IPS-18a (cell line): ENCODE measurements around the gene IFNB1.

Source experiments
- H3K27ac ChIP-seq: one replicate; pipeline ENCODE4 v1.5.1; 2013; ENCODE audit warnings: low read length
- H3K27me3 ChIP-seq: one replicate; pipeline ENCODE4 v1.6.1; 2013; ENCODE audit warnings: mild to moderate bottlenecking, low read length; ENCODE audit not compliant: control insufficient read depth, insufficient read depth
- H3K36me3 ChIP-seq: one replicate; pipeline ENCODE4 v1.6.1; 2013; ENCODE audit warnings: low read depth, low read length; ENCODE audit not compliant: control insufficient read depth
- H3K4me1 ChIP-seq: one replicate; pipeline ENCODE4 v1.6.1; 2013; ENCODE audit warnings: low read depth, low read length; ENCODE audit not compliant: control insufficient read depth
- H3K4me3 ChIP-seq: one replicate; pipeline ENCODE4 v1.5.1; 2013; ENCODE audit warnings: low read length
- H3K9ac ChIP-seq: one replicate; pipeline ENCODE4 v1.6.1; 2013; ENCODE audit warnings: mild to moderate bottlenecking, low read length, moderate library complexity
- H3K9me3 ChIP-seq: one replicate; pipeline ENCODE4 v1.6.1; 2013; ENCODE audit warnings: low read depth, low read length; ENCODE audit not compliant: control insufficient read depth

The IFNB1 gene

GRCh38 chr9:21077781-21078180 is at the start of gene IFNB1:
IFNB1 (minus strand) TSS chr9:21077942; CDS start chr9:21077869, 73 bp downstream.
- Histone ChIP-seq H3K9ac (no peak within 1 kb of the TSS), H3K4me3 (no peak within 1 kb of the TSS), H3K27ac (no peak within 1 kb of the TSS), H3K9me3 (no peaks in the 10 kb centered on the region), H3K4me1 (peaks cover 6% of the 10 kb centered on the region), H3K27me3 (no peaks in the 10 kb centered on the region), H3K36me3 (no peaks in the 10 kb centered on the region)

GRCh38 chr9:21121595-21122251 is 44.0 kb upstream of the IFNB1 start:
- H3K9me3 ChIP-seq = no peaks in the 10 kb centered on the region
- no peaks in the 10 kb centered on the region for H3K27me3 ChIP-seq
- no peak overlapping the region for H3K9ac ChIP-seq
- H3K4me1 ChIP-seq = no peaks in the 10 kb centered on the region
- no peak overlapping the region for H3K4me3 ChIP-seq
- H3K27ac ChIP-seq = no peak overlapping the region
- H3K36me3 ChIP-seq = no peaks in the 10 kb centered on the region

GRCh38 chr9:21121079-21121478 is 43.3 kb upstream of the IFNB1 start:
- Histone ChIP-seq H3K27ac (no peak overlapping the region), H3K4me1 (no peaks in the 10 kb centered on the region), H3K9me3 (no peaks in the 10 kb centered on the region), H3K36me3 (no peaks in the 10 kb centered on the region), H3K4me3 (no peak overlapping the region), H3K27me3 (no peaks in the 10 kb centered on the region), H3K9ac (no peak overlapping the region)

GRCh38 chr9:21119093-21119770 is 41.5 kb upstream of the IFNB1 start:
- no peak overlapping the region for H3K4me3 ChIP-seq
- H3K27me3 ChIP-seq = no peaks in the 10 kb centered on the region
- H3K9ac ChIP-seq = no peak overlapping the region

GRCh38 chr9:21114311-21114710 is 36.6 kb upstream of the IFNB1 start:
- Histone ChIP-seq H3K9ac (no peak overlapping the region), H3K9me3 (no peaks in the 10 kb centered on the region), H3K4me1 (no peaks in the 10 kb centered on the region), H3K36me3 (no peaks in the 10 kb centered on the region), H3K4me3 (no peak overlapping the region), H3K27ac (no peak overlapping the region), H3K27me3 (no peaks in the 10 kb centered on the region)

More at GRCh38 chr9:21119093-21119770, 41.5 kb upstream of the IFNB1 start:
- Histone ChIP-seq H3K27ac (no peak overlapping the region), H3K36me3 (no peaks in the 10 kb centered on the region), H3K9me3 (no peaks in the 10 kb centered on the region), H3K4me1 (no peaks in the 10 kb centered on the region)

- Histone ChIP-seq H3K36me3 (no peaks in the 10 kb centered on the region), H3K9ac (no peak overlapping the region), H3K27me3 (no peaks in the 10 kb centered on the region), H3K4me1 (no peaks in the 10 kb centered on the region), H3K27ac (no peak overlapping the region), H3K9me3 (no peaks in the 10 kb centered on the region), H3K4me3 (no peak overlapping the region)
Observed at GRCh38 chr9:21110708-21111576, 33.2 kb upstream of the IFNB1 start.

GRCh38 chr9:21104787-21105186 is 27.0 kb upstream of the IFNB1 start:
- Histone ChIP-seq H3K27ac (no peak overlapping the region), H3K9me3 (no peaks in the 10 kb centered on the region)

GRCh38 chr9:21102305-21102704 is 24.6 kb upstream of the IFNB1 start:
- H3K27ac ChIP-seq = no peak overlapping the region
- no peaks in the 10 kb centered on the region for H3K9me3 ChIP-seq
- H3K4me3 ChIP-seq = no peak overlapping the region
- H3K4me1 ChIP-seq = peaks cover 9% of the 10 kb centered on the region
- no peaks in the 10 kb centered on the region for H3K36me3 ChIP-seq
- H3K9ac ChIP-seq = no peak overlapping the region
- no peaks in the 10 kb centered on the region for H3K27me3 ChIP-seq

More at GRCh38 chr9:21104787-21105186, 27.0 kb upstream of the IFNB1 start:
- H3K27me3 ChIP-seq = no peaks in the 10 kb centered on the region
- peaks cover 9% of the 10 kb centered on the region for H3K4me1 ChIP-seq
- H3K36me3 ChIP-seq = no peaks in the 10 kb centered on the region
- no peak overlapping the region for H3K9ac ChIP-seq
- no peak overlapping the region for H3K4me3 ChIP-seq

- H3K36me3 ChIP-seq = no peaks in the 10 kb centered on the region
- no peaks in the 10 kb centered on the region for H3K4me1 ChIP-seq
- H3K27ac ChIP-seq = no peak overlapping the region
- no peak overlapping the region for H3K9ac ChIP-seq
- H3K27me3 ChIP-seq = no peaks in the 10 kb centered on the region
- H3K4me3 ChIP-seq = no peak overlapping the region
- H3K9me3 ChIP-seq = no peaks in the 10 kb centered on the region
Observed at GRCh38 chr9:21097817-21098216, 20.1 kb upstream of the IFNB1 start.

GRCh38 chr9:21096901-21097255 is 19.1 kb upstream of the IFNB1 start:
- Histone ChIP-seq H3K9ac (no peak overlapping the region), H3K4me3 (no peak overlapping the region), H3K9me3 (no peaks in the 10 kb centered on the region), H3K4me1 (no peaks in the 10 kb centered on the region), H3K27ac (no peak overlapping the region), H3K27me3 (no peaks in the 10 kb centered on the region), H3K36me3 (no peaks in the 10 kb centered on the region)

GRCh38 chr9:21096172-21096900 is 18.6 kb upstream of the IFNB1 start:
- Histone ChIP-seq H3K4me3 (no peak overlapping the region), H3K36me3 (no peaks in the 10 kb centered on the region), H3K4me1 (no peaks in the 10 kb centered on the region), H3K9me3 (no peaks in the 10 kb centered on the region), H3K27me3 (no peaks in the 10 kb centered on the region), H3K9ac (no peak overlapping the region), H3K27ac (no peak overlapping the region)
